IPS-20b (cell line): Measurements from ENCODE around the gene CD79A.
"Not testable (repeated sequence)": the region's sequence is repeated elsewhere in the genome, so short reads cannot be mapped to it uniquely, and the experiment has no call there.

ENCODE experiments used
- H3K27ac ChIP-seq: one replicate; pipeline ENCODE4 v1.5.1; 2013; ENCODE audit warnings: low read length
- H3K27me3 ChIP-seq: 2 replicates; pipeline ENCODE4 v1.6.1; 2013; ENCODE audit warnings: mild to moderate bottlenecking, low read length, inconsistent platforms; ENCODE audit not compliant: insufficient read depth
- H3K36me3 ChIP-seq: 2 replicates; pipeline ENCODE4 v1.6.1; 2013; ENCODE audit warnings: low read depth, mild to moderate bottlenecking, inconsistent platforms, low read length, moderate library complexity; ENCODE audit not compliant: insufficient read depth
- H3K4me1 ChIP-seq: 2 replicates; pipeline ENCODE4 v1.6.1; 2013; ENCODE audit warnings: mild to moderate bottlenecking, control low read depth, inconsistent platforms, low read length, moderate library complexity; ENCODE audit not compliant: insufficient read depth
- H3K4me3 ChIP-seq: 2 replicates; pipeline ENCODE4 v1.5.1; 2013; ENCODE audit warnings: mild to moderate bottlenecking, low read length, inconsistent platforms
- H3K9ac ChIP-seq: 2 replicates; pipeline ENCODE4 v1.6.1; 2013; ENCODE audit warnings: low read depth, mild to moderate bottlenecking, inconsistent platforms, low read length, moderate library complexity
- H3K9me3 ChIP-seq: 2 replicates; pipeline ENCODE4 v1.6.1; 2013; ENCODE audit warnings: mild to moderate bottlenecking, low read depth, low read length, inconsistent platforms; ENCODE audit not compliant: insufficient read depth

The CD79A gene

DNA sequence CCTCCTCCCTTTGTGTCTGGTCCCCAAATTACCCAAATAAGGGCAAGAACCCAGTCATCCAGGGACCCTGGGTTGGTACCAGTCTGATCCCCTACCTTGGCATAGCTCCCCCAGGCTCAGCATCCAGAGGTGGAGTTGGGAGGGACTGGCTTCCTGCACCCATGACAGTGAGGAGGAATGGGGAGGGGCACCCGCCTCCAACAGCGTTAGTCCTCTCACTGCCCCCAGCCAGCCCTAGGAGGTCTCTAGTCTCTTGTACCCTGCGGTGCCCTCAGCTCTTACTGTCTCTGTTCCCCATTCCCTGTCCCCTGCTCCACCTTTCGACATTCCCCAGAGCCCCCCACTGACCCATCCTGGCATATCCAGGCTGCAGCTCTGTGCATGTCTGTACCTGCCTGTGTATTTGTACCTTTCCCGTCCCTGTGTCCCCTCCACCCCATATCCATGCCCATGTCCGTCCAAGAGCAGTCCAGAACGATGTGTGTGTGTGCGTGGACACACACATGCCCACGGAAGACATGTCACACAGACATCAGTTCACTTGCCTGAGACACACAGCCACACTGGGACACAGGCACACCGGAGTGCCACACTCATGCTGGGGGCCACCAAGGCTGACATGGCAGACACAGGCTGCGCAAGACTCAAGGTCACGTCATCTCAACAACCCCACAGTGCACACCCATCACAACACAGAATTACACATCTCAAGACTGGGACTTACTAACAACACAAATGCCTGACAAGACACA lies 33.3 kb downstream of the CD79A start:
- Histone ChIP-seq H3K27me3 (peaks cover 67% of the 10 kb centered on the region), H3K9ac (no peak overlapping the region)

DNA sequence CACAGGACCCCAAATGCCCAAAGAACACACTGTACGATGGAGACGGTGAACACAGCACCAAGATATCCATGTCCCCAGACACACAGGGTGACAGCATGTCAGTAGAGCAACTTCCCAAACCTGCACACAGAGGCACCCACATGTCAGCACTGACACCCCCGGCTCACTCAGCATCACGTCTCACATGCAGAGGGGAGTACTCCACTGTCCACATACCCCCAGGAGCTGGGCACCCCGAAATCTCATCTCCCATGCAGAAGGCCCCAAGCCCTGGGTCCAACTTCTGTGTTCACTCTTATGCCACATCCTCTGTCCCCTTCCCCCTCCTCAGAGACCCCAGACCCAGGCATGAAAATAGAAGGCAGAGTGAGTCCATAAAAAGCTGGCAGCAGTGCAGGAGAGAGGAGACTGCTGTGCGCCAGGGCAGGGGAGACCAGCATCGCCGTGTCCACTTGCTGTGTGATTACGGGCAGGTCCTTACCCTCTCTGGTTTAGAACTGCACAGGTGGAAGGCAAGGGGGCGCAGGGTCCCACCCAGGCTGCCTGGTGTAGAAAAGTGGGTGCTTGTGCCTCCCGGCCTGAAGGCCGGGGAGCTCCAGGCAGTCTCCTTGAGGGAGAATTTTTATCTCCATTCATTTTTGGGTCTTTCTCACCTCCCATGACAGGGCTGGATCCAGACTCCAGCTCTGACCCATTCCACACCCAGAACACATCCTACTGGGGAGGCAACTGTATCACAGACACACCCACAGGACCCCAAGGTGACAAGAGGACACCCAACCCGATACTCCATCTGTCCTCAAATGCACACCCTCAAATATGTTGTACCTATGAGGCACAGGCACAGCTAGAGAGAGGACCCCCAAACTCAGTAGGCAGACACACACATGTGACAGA lies 34.2 kb downstream of the CD79A start:
- Histone ChIP-seq H3K9me3 (peaks cover 3% of the 10 kb centered on the region; the same call in 1 of the 2 replicates), H3K27ac (no peak overlapping the region), H3K4me1 (no peaks in the 10 kb centered on the region), H3K4me3 (no peak overlapping the region), H3K36me3 (no peaks in the 10 kb centered on the region), H3K27me3 (peaks cover 76% of the 10 kb centered on the region), H3K9ac (no peak overlapping the region)

More for the DNA sequence above, 33.3 kb downstream of the CD79A start:
- no peak overlapping the region for H3K4me3 ChIP-seq
- H3K27ac ChIP-seq: no peak overlapping the region
- peaks cover 2% of the 10 kb centered on the region; the same call in 1 of the 2 replicates for H3K9me3 ChIP-seq
- no peaks in the 10 kb centered on the region for H3K4me1 ChIP-seq
- H3K36me3 ChIP-seq: peaks cover 5% of the 10 kb centered on the region

DNA sequence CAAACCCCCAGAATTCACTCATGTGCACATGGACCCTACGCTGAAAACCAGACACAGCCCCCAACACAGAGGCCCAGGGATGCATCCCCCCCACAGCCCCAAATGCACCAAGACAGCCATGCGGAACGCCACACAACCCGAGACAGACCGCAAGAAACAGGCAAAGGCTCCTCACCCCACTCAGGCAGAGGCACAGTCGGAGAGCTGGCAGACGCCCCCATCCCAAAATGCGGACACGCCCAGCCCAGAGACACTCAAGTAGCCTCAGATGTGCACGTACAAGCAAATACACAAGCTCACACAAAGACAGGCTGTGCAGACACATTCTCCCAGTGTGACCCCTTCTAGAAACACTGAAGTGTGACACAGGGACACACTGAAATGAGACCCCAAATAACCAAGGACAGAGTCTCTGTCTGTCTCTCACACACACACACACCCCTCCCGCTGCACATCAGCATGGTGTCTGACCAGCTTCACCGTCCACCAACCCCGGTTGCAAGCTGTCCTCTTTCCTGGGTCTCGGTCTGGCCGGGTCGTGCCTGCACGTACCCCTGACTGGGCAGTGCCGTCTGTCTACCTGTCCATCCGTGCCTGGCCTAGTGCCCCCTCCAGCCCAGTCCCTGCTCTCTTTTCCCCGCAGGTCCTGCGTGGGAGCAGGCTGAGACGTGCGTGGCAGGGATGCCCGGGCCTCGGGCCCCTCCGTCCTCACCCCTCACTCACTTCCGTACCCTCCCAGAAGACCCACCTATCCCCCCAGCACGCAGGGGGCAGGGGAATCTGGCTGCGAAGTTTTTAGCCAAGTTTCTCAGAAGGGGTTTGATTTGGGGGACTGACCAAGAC lies 35.0 kb downstream of the CD79A start:
- Histone ChIP-seq H3K4me1 (no peaks in the 10 kb centered on the region), H3K9me3 (peaks cover 3% of the 10 kb centered on the region; the same call in 1 of the 2 replicates), H3K9ac (no peak overlapping the region), H3K4me3 (peak overlapping the region; percentile 50; the same call in 1 of the 2 replicates), H3K27me3 (peaks cover 84% of the 10 kb centered on the region), H3K27ac (no peak overlapping the region), H3K36me3 (no peaks in the 10 kb centered on the region)

GRCh38 chr19:41912899-41913537 lies 35.9 kb downstream of the CD79A start:
- no peak overlapping the region for H3K9ac ChIP-seq
- H3K9me3 ChIP-seq: peaks cover 3% of the 10 kb centered on the region; the same call in 1 of the 2 replicates
- peak overlapping the region; percentile 50; the same call in 1 of the 2 replicates for H3K4me3 ChIP-seq
- H3K4me1 ChIP-seq: no peaks in the 10 kb centered on the region
- no peak overlapping the region for H3K27ac ChIP-seq
- H3K27me3 ChIP-seq: peaks cover 93% of the 10 kb centered on the region
- H3K36me3 ChIP-seq: no peaks in the 10 kb centered on the region

GRCh38 chr19:41913538-41914423 lies 36.7 kb downstream of the CD79A start:
- H3K4me1 ChIP-seq: no peaks in the 10 kb centered on the region
- no peak overlapping the region for H3K4me3 ChIP-seq
- peaks cover 100% of the 10 kb centered on the region for H3K27me3 ChIP-seq
- no peak overlapping the region for H3K9ac ChIP-seq
- no peak overlapping the region for H3K27ac ChIP-seq
- peaks cover 3% of the 10 kb centered on the region; the same call in 1 of the 2 replicates for H3K9me3 ChIP-seq
- no peaks in the 10 kb centered on the region for H3K36me3 ChIP-seq

DNA sequence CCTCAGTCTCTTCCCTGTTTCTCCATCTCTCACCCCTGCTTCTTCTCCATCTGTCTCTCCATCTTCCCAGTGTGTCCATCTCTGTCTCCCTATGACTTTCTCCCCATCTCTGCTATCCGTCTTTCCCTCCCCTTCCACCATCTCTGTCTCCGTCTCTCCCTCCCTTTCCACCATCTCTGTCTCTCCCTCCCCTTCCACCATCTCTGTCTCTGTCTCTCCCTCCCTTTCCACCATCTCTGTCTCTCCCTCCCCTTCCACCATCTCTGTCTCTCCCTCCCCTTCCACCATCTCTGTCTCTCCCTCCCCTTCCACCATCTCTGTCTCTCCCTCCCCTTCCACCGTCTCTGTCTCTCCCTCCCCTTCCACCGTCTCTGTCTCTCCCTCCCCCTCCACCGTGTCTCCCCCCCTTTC lies 37.4 kb downstream of the CD79A start:
- peaks cover 100% of the 10 kb centered on the region for H3K27me3 ChIP-seq
- not testable (repeated sequence) for H3K4me3 ChIP-seq, H3K27ac ChIP-seq, H3K4me1 ChIP-seq, H3K9me3 ChIP-seq, H3K36me3 ChIP-seq, H3K9ac ChIP-seq

DNA sequence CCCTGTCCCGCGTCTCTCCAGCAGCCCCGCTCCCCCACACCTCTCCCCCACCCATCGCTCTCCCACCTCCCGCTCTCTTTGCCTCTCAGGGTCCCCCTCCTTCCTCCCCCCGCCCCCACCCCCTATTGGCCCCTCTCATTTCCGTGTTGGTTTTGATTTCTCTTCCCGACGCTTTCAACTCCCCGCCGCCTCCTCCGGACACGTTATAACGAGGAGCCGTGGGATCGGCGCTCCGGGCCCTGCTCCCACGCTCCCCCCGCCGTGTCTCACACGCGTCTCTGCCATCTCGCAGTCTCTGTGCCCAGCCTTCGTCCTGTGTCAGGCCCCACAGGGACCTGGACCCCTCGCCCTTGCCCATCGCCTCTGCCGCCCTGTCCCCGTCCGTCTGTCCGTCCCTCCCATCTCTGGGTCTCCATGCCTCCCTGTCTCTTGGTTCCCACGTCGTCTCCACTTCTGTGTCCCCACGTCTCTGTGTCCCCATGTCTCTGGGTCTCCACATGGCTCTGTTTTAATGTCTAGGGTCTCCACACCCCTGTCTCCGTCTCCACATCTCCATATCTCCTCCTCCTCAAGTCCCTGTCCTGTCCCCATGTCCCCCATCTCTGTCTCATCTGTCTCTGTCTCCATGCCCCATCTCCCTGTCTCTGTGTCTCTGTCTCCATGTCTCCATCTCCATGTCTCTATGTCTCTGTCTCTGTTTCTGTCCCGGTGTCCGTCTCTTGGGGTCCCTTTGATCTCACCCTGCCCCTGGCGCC lies 38.1 kb downstream of the CD79A start:
- Histone ChIP-seq H3K9ac (no peak overlapping the region), H3K36me3 (no peaks in the 10 kb centered on the region), H3K27me3 (peaks cover 100% of the 10 kb centered on the region), H3K27ac (no peak overlapping the region), H3K4me3 (no peak overlapping the region), H3K9me3 (peaks cover 3% of the 10 kb centered on the region), H3K4me1 (no peaks in the 10 kb centered on the region)

GRCh38 chr19:41915776-41916414 lies 38.8 kb downstream of the CD79A start:
- no peaks in the 10 kb centered on the region for H3K4me1 ChIP-seq
- H3K9me3 ChIP-seq: peaks cover 3% of the 10 kb centered on the region
- H3K9ac ChIP-seq: no peak overlapping the region
- peaks cover 100% of the 10 kb centered on the region for H3K27me3 ChIP-seq
- H3K27ac ChIP-seq: no peak overlapping the region
- no peak overlapping the region for H3K4me3 ChIP-seq
- no peaks in the 10 kb centered on the region for H3K36me3 ChIP-seq

GRCh38 chr19:41917676-41918075 lies 40.6 kb downstream of the CD79A start:
- Histone ChIP-seq H3K27ac (no peak overlapping the region), H3K36me3 (no peaks in the 10 kb centered on the region), H3K9me3 (peaks cover 3% of the 10 kb centered on the region), H3K4me1 (0 out of 2 replicates have a peak, but pooled peaks cover 3% of the 10 kb centered on the region), H3K9ac (no peak overlapping the region), H3K4me3 (no peak overlapping the region), H3K27me3 (peaks cover 100% of the 10 kb centered on the region)
